Measurements from ENCODE around the gene EML2. TPM values are rescaled to one million over a fixed set of nuclear protein-coding genes. Genes with fewer than 3 reads are reported as not detected.

The EML2 gene
- total RNA-seq, 8 experiments from 2014 or later = 11.7 to 49.2 (median 24.6) TPM

- ATAC-seq (replicated peaks in 6 of 8) = no peak
- 20 to 22% methylated on average over 1 to 3 of the region's 10 CpGs; no CpG with 5 or more reads in 8 of the 10 experiments for WGBS, 10 experiments
- no peak overlapping the region for H3K4me3 ChIP-seq
Observed at GRCh38 chr19:45601115-45601514, 38.1 kb downstream of the EML2 start.

GRCh38 chr19:45600340-45600885, 38.8 kb downstream of the EML2 start:
- in situ Hi-C loops (cut with MboI; ENCODE audit: low pct_unique_long_range_greater_than_20kb in 2 of 9, low sequenced_read_pairs in 9 of 9, unreplicated experiment in 9 of 9) = no loop called here
- 40 to 41% methylated on average over 1 to 3 of the region's 5 CpGs; no CpG with 5 or more reads in 8 of the 10 experiments for WGBS, 10 experiments
- H3K27ac ChIP-seq = no peak overlapping the region
- H3K4me3 ChIP-seq = no peak overlapping the region
- no peak for ATAC-seq (replicated peaks in 6 of 8)
- H3K4me1 ChIP-seq (replicated peaks in 1 of 2) = peaks cover 0 to 24% of the 10 kb centered on the region in 2 donors

More at GRCh38 chr19:45601115-45601514, 38.1 kb downstream of the EML2 start:
- Histone ChIP-seq H3K4me1 (replicated peaks in 1 of 2) (peaks cover 0 to 24% of the 10 kb centered on the region in 2 donors), H3K27ac (no peak overlapping the region)
- in situ Hi-C loops (cut with MboI; ENCODE audit: low pct_unique_long_range_greater_than_20kb in 2 of 9, low sequenced_read_pairs in 9 of 9, unreplicated experiment in 9 of 9) = no loop called here

- 0 to 16% (median 1%) methylated on average over 1 to 7 of the region's 13 CpGs; no CpG with 5 or more reads in 4 of the 10 experiments for WGBS, 10 experiments
- Histone ChIP-seq H3K4me1 (replicated peaks in 1 of 2) (peaks cover 0 to 24% of the 10 kb centered on the region in 2 donors), H3K4me3 (no peak overlapping the region), H3K27ac (no peak overlapping the region)
- in situ Hi-C loops (cut with MboI; ENCODE audit: low pct_unique_long_range_greater_than_20kb in 2 of 9, low sequenced_read_pairs in 9 of 9, unreplicated experiment in 9 of 9) = no loop called here
- ATAC-seq (replicated peaks in 6 of 8) = peak in 5 of 8 experiments; percentile 15 to 30 (median 28)
Observed at GRCh38 chr19:45599286-45599685, 39.9 kb downstream of the EML2 start.

- Histone ChIP-seq H3K27ac (no peak overlapping the region), H3K4me3 (no peak overlapping the region), H3K4me1 (replicated peaks in 1 of 2) (peaks cover 0 to 24% of the 10 kb centered on the region in 2 donors)
- in situ Hi-C loops (cut with MboI; ENCODE audit: low pct_unique_long_range_greater_than_20kb in 2 of 9, low sequenced_read_pairs in 9 of 9, unreplicated experiment in 9 of 9) = no loop called here
- 0 to 23% (median 10%) methylated on average over 2 to 14 of the region's 22 CpGs; no CpG with 5 or more reads in 3 of the 10 experiments for WGBS, 10 experiments
- peak in 5 of 8 experiments; percentile 6 to 41 (median 16) for ATAC-seq (replicated peaks in 6 of 8)
Observed at GRCh38 chr19:45598267-45599001, 40.8 kb downstream of the EML2 start.

GRCh38 chr19:45597425-45598111, 41.6 kb downstream of the EML2 start:
- Histone ChIP-seq H3K27ac (no peak overlapping the region), H3K4me3 (no peak overlapping the region), H3K4me1 (replicated peaks in 1 of 2) (peaks cover 0 to 24% of the 10 kb centered on the region in 2 donors)
- 0 to 39% (median 17%) methylated on average over 1 to 2 of the region's 5 CpGs; no CpG with 5 or more reads in 6 of the 10 experiments for WGBS, 10 experiments
- ATAC-seq (replicated peaks in 6 of 8) = peak in 7 of 8 experiments; percentile 19 to 68 (median 46)
- in situ Hi-C loops (cut with MboI; ENCODE audit: low pct_unique_long_range_greater_than_20kb in 2 of 9, low sequenced_read_pairs in 9 of 9, unreplicated experiment in 9 of 9) = no loop called here

GRCh38 chr19:45595814-45596213, 43.4 kb downstream of the EML2 start:
- WGBS, 10 experiments = 0 to 63% (median 40%) methylated on average over 1 to 5 of the region's 6 CpGs; no CpG with 5 or more reads in 1 of the 10 experiments
- in situ Hi-C loops (cut with MboI; ENCODE audit: low pct_unique_long_range_greater_than_20kb in 2 of 9, low sequenced_read_pairs in 9 of 9, unreplicated experiment in 9 of 9) = no loop called here
- peak in 2 of 8 experiments; percentile 20 to 25 for ATAC-seq (replicated peaks in 6 of 8)
- Histone ChIP-seq H3K27ac (no peak overlapping the region), H3K4me3 (no peak overlapping the region), H3K4me1 (replicated peaks in 1 of 2) (peaks cover 0 to 24% of the 10 kb centered on the region in 2 donors)

GRCh38 chr19:45593520-45593919, 45.7 kb downstream of the EML2 start:
- ATAC-seq (replicated peaks in 6 of 8) = no peak
- in situ Hi-C loops (cut with MboI; ENCODE audit: low pct_unique_long_range_greater_than_20kb in 2 of 9, low sequenced_read_pairs in 9 of 9, unreplicated experiment in 9 of 9) = no loop called here
- WGBS, 10 experiments = 0 to 20% (median 0%) methylated on average over 1 of the region's 1 CpG; no CpG with 5 or more reads in 3 of the 10 experiments

GRCh38 chr19:45592366-45592765, 46.8 kb downstream of the EML2 start:
- WGBS, 10 experiments = 17 to 80% (median 60%) methylated on average over 1 to 3 of the region's 4 CpGs; no CpG with 5 or more reads in 5 of the 10 experiments
- H3K4me3 ChIP-seq = no peak overlapping the region
- in situ Hi-C loops (cut with MboI; ENCODE audit: low pct_unique_long_range_greater_than_20kb in 2 of 9, low sequenced_read_pairs in 9 of 9, unreplicated experiment in 9 of 9) = no loop called here
- ATAC-seq (replicated peaks in 6 of 8) = no peak
- no peak overlapping the region for H3K27ac ChIP-seq
- H3K4me1 ChIP-seq (replicated peaks in 1 of 2) = peaks cover 0 to 4% of the 10 kb centered on the region in 2 donors

More at GRCh38 chr19:45593520-45593919, 45.7 kb downstream of the EML2 start:
- H3K4me1 ChIP-seq (replicated peaks in 1 of 2) = peaks cover 0 to 16% of the 10 kb centered on the region in 2 donors
- H3K4me3 ChIP-seq = no peak overlapping the region
- no peak overlapping the region for H3K27ac ChIP-seq

GRCh38 chr19:45591638-45592005, 47.6 kb downstream of the EML2 start:
- Histone ChIP-seq H3K4me3 (no peak overlapping the region), H3K4me1 (replicated peaks in 1 of 2) (no peaks in the 10 kb centered on the region), H3K27ac (no peak overlapping the region)
- in situ Hi-C loops (cut with MboI; ENCODE audit: low pct_unique_long_range_greater_than_20kb in 2 of 9, low sequenced_read_pairs in 9 of 9, unreplicated experiment in 9 of 9) = no loop called here
- WGBS, 10 experiments = 80 to 90% (median 87%) methylated on average over 1 to 11 of the region's 21 CpGs; no CpG with 5 or more reads in 7 of the 10 experiments
- no peak for ATAC-seq (replicated peaks in 6 of 8)

GRCh38 chr19:45591004-45591637, 48.1 kb downstream of the EML2 start:
- no peak overlapping the region for H3K4me3 ChIP-seq
- H3K27ac ChIP-seq = no peak overlapping the region
- WGBS, 10 experiments = 57 to 100% (median 88%) methylated on average over 1 to 30 of the region's 48 CpGs; no CpG with 5 or more reads in 4 of the 10 experiments
- H3K4me1 ChIP-seq (replicated peaks in 1 of 2) = no peaks in the 10 kb centered on the region
- in situ Hi-C loops (cut with MboI; ENCODE audit: low pct_unique_long_range_greater_than_20kb in 2 of 9, low sequenced_read_pairs in 9 of 9, unreplicated experiment in 9 of 9) = no loop called here
- ATAC-seq (replicated peaks in 6 of 8) = peak in 7 of 8 experiments; percentile 32 to 91 (median 44)

- no peak overlapping the region for H3K27ac ChIP-seq
- in situ Hi-C loops (cut with MboI; ENCODE audit: low pct_unique_long_range_greater_than_20kb in 2 of 9, low sequenced_read_pairs in 9 of 9, unreplicated experiment in 9 of 9) = no loop called here
- H3K4me1 ChIP-seq (replicated peaks in 1 of 2) = peaks cover 2% of the 10 kb centered on the region in 2 donors
- H3K4me3 ChIP-seq = no peak overlapping the region
- WGBS, 10 experiments = 34 to 94% (median 55%) methylated on average over 2 to 7 of the region's 15 CpGs; no CpG with 5 or more reads in 2 of the 10 experiments
- peak in 2 of 8 experiments; percentile 5 to 25 for ATAC-seq (replicated peaks in 6 of 8)
Observed at GRCh38 chr19:45590300-45591003, 48.7 kb downstream of the EML2 start.

- Histone ChIP-seq H3K4me3 (no peak overlapping the region), H3K27ac (no peak overlapping the region), H3K4me1 (replicated peaks in 1 of 2) (peaks cover 7% of the 10 kb centered on the region in 2 donors)
- WGBS, 10 experiments = 56 to 100% (median 77%) methylated on average over 2 to 4 of the region's 4 CpGs; no CpG with 5 or more reads in 3 of the 10 experiments
- ATAC-seq (replicated peaks in 6 of 8) = no peak
- in situ Hi-C loops (cut with MboI; ENCODE audit: low pct_unique_long_range_greater_than_20kb in 2 of 9, low sequenced_read_pairs in 9 of 9, unreplicated experiment in 9 of 9) = no loop called here
Observed at GRCh38 chr19:45589768-45590167, 49.4 kb downstream of the EML2 start.

All from motor neuron (in vitro differentiated cells).